Osteoblast (primary cell): ENCODE measurements around the gene WDR93. TPM values are rescaled to one million over a fixed set of nuclear protein-coding genes. Genes with fewer than 3 reads are reported as not detected.

ENCODE experiments used
- DNase-seq: peaks from one replicate; pipeline ENCODE4 v3.0.0; 2011; ENCODE audit warnings: low spot score, mixed read lengths; ENCODE audit not compliant: insufficient read length; ENCODE audit errors: missing footprints
- H2AFZ ChIP-seq: 2 replicates; pipeline ENCODE4 v1.6.0; 2011; ENCODE audit warnings: mild to moderate bottlenecking, low read length
- H3K27ac ChIP-seq: 2 replicates; pipeline ENCODE4 v1.5.1; 2011; ENCODE audit warnings: mild to moderate bottlenecking, low read depth, low read length, moderate library complexity
- H3K27me3 ChIP-seq: 2 replicates; pipeline ENCODE4 v1.6.0; 2012; ENCODE audit warnings: mild to moderate bottlenecking, control low read depth, inconsistent platforms, low read length, moderate library complexity; ENCODE audit not compliant: insufficient read depth
- H3K36me3 ChIP-seq: 2 replicates; pipeline ENCODE4 v1.5.1; 2011; ENCODE audit warnings: mild to moderate bottlenecking, low read length, control low read depth, moderate library complexity; ENCODE audit not compliant: insufficient read depth
- H3K4me1 ChIP-seq: 2 replicates; pipeline ENCODE4 v1.5.1; 2011; ENCODE audit warnings: mild to moderate bottlenecking, low read length, control low read depth, moderate library complexity; ENCODE audit not compliant: insufficient read depth
- H3K4me2 ChIP-seq: 2 replicates; pipeline ENCODE4 v1.6.0; 2011; ENCODE audit warnings: mild to moderate bottlenecking, low read length; ENCODE audit not compliant: insufficient read depth
- H3K4me3 ChIP-seq: fragments of 200-600 bp; sonication (generic); 3 replicates; pipeline ENCODE4 v1.5.1; 2012; ENCODE audit warnings: mild to moderate bottlenecking, low read length, inconsistent platforms; ENCODE audit not compliant: insufficient read depth
- H3K79me2 ChIP-seq: 2 replicates; pipeline ENCODE4 v1.6.0; 2012; ENCODE audit warnings: mild to moderate bottlenecking, low read length, control low read depth, inconsistent platforms; ENCODE audit not compliant: insufficient read depth
- H3K9me3 ChIP-seq: 2 replicates; pipeline ENCODE4 v1.5.1; 2011; ENCODE audit warnings: low read depth, low read length, control low read depth
- H4K20me1 ChIP-seq: 2 replicates; pipeline ENCODE4 v1.6.0; 2012; ENCODE audit warnings: mild to moderate bottlenecking, low read length, control low read depth; ENCODE audit not compliant: insufficient read depth
- total RNA-seq: library from RNA; depleted of rRNA; stranded (reverse); fragments of >200 nt; gene quantifications from 2 replicates; pipeline ENCODE4 v1.2.3, GENCODE V29; 2012
- TF ChIP-seq, protein P1 (sequence below): IDR thresholded peaks from 2 replicates; pipeline ENCODE4 v1.5.1; 2011; ENCODE audit warnings: mild to moderate bottlenecking, low read depth, low read length, moderate library complexity; ENCODE audit errors: extremely low read depth

WDR93 gene
- total RNA-seq, 1 donor, result 0.36 TPM

DNA sequence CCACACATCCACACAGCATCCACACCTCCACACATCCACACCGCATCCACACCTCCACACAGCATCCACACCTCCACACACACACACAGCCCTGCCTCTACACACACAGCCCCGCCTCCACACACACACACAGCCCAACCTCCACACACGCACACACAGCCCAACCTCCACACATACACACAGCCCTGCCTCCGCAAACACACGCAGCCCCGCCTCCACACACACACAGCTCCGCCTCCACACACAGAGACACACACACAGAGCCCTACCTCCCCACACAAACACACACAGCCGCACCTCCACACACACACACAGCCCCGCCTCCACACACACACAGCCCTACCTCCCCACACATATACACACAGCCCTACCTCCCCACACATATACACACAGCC is 55.8 kb downstream of the WDR93 start:
- H3K27me3 ChIP-seq, result peaks cover 3% of the 10 kb centered on the region
- H3K79me2 ChIP-seq, result no peaks in the 10 kb centered on the region
- no peak overlapping the region for H3K27ac ChIP-seq
- no peaks in the 10 kb centered on the region for H3K9me3 ChIP-seq
- H3K4me1 ChIP-seq, result no peaks in the 10 kb centered on the region
- H3K36me3 ChIP-seq, result no peaks in the 10 kb centered on the region
- TF ChIP-seq, protein P1, sequence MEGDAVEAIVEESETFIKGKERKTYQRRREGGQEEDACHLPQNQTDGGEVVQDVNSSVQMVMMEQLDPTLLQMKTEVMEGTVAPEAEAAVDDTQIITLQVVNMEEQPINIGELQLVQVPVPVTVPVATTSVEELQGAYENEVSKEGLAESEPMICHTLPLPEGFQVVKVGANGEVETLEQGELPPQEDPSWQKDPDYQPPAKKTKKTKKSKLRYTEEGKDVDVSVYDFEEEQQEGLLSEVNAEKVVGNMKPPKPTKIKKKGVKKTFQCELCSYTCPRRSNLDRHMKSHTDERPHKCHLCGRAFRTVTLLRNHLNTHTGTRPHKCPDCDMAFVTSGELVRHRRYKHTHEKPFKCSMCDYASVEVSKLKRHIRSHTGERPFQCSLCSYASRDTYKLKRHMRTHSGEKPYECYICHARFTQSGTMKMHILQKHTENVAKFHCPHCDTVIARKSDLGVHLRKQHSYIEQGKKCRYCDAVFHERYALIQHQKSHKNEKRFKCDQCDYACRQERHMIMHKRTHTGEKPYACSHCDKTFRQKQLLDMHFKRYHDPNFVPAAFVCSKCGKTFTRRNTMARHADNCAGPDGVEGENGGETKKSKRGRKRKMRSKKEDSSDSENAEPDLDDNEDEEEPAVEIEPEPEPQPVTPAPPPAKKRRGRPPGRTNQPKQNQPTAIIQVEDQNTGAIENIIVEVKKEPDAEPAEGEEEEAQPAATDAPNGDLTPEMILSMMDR, result no peak
- no peaks in the 10 kb centered on the region for H4K20me1 ChIP-seq
- DNase-seq, result no peak
- no peak overlapping the region for H2AFZ ChIP-seq
- H3K4me2 ChIP-seq, result no peak overlapping the region
- H3K4me3 ChIP-seq, result no peak overlapping the region

DNA sequence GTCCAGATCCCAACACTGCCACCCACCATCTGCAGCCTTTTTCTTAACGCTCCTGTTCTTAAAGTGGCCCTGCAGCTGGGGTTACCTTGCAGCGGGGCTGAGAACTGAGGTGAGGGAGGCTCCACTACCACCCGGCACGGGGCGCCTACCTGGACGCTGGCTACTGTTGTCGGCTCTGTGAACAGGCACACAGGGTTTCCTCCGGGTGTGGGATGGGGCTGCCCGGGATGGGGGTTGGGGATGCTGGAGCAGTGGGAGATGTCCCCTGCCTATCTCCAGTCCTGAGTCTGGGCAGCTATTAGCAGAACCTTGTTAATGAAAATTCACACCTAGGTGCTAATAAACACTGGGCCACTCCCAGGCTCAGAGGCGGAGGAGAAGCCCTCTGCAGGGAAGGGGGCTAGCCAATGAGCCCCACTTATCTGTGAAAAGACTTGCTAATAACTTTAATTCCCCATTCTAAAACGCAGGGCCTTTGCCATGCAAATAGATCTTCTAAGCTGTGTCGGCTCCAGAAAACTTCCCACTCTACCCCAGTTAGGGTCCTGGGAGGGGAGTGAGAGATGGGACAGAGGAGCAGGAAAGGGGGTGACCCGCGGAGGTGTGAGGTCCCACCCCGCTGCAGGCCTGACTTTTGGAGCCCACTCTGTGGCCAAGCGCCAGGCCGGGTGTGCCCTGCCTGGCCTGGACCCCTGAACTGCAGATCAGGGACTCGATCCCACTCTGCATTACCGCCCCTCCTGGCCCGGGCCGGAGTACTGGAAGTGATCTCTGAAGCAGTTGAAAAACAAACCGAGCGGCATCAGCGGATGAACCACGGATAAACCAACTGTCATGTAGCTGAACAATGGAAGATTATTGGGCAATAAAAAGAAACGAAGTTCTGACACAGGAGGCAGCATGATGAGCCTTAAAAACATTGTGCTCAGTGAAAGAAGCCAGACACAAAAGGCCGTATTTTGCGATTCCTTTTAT is 57.4 kb downstream of the WDR93 start:
- DNase-seq, result peak; percentile 74
- Histone ChIP-seq H3K36me3 (no peaks in the 10 kb centered on the region), H3K4me1 (no peaks in the 10 kb centered on the region), H3K9me3 (no peaks in the 10 kb centered on the region), H3K27me3 (peaks cover 3% of the 10 kb centered on the region), H3K4me3 (no peak overlapping the region), H2AFZ (no peak overlapping the region), H3K4me2 (no peak overlapping the region), H4K20me1 (no peaks in the 10 kb centered on the region), H3K27ac (no peak overlapping the region), H3K79me2 (no peaks in the 10 kb centered on the region)
- TF ChIP-seq, protein P1, result no peak

DNA sequence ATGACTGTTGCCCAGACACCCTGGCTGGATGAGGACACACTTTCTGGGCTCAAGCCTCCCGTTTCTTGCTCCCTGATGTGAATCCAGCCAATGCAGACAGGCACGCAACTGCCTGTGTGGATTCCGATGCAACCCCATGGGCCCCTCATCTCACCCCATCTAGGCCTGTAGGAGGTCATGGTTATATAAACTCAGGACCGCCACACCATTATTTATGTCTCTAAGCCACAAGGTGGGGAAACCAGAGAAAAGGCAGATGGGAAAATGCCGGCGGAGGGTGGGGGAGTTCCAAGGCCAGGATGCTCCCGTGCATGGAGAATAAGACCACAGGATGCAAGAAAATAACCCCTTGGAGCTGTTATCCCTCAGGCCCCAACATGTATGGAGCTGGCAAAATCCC is 58.4 kb downstream of the WDR93 start:
- Histone ChIP-seq H3K4me1 (no peaks in the 10 kb centered on the region), H3K4me3 (no peak overlapping the region), H4K20me1 (no peaks in the 10 kb centered on the region), H3K4me2 (no peak overlapping the region), H2AFZ (no peak overlapping the region), H3K27ac (no peak overlapping the region), H3K79me2 (no peaks in the 10 kb centered on the region), H3K36me3 (no peaks in the 10 kb centered on the region), H3K27me3 (peaks cover 3% of the 10 kb centered on the region), H3K9me3 (no peaks in the 10 kb centered on the region)
- TF ChIP-seq, protein P1, result no peak
- no peak for DNase-seq

DNA sequence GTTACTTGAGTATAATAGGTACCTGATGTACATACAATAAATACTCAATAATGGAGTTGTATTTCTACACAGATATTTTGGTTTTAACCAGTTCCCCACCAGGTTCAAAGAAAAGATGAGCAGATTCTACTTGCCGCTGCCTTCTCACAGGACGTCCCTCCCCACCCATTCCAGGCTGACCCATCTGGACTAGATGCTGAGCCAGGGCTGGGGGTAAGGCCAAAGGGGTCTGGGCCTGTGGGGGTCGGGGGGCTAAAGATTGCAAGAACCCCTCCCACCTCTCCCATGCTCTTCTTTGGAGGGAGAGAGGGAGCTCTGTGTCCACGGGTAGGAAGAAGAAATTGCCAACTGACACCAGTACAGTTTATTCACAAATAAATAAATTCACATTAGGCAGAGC is 58.9 kb downstream of the WDR93 start:
- Histone ChIP-seq H3K4me2 (peak overlapping the region; percentile 77), H2AFZ (peak overlapping the region; percentile 93), H3K9me3 (no peaks in the 10 kb centered on the region), H3K79me2 (no peaks in the 10 kb centered on the region), H3K27ac (no peak overlapping the region), H3K4me1 (no peaks in the 10 kb centered on the region), H3K4me3 (peak overlapping the region; percentile 82), H4K20me1 (no peaks in the 10 kb centered on the region), H3K27me3 (peaks cover 3% of the 10 kb centered on the region), H3K36me3 (no peaks in the 10 kb centered on the region)
- TF ChIP-seq, protein P1, result no peak
- DNase-seq, result no peak
